ENCODE results near the gene SYP. TPM values are rescaled to one million over a fixed set of nuclear protein-coding genes. Genes with fewer than 3 reads are reported as not detected.
A peak's percentile ranks its signal among the peaks of the same experiment; 100 is the strongest.

Gene SYP
- total RNA-seq, 1 donor from 2014 or later: 0.17 TPM

- no peak for DNase-seq (ENCODE audit: low read depth)
- no peak within 1 kb of the TSS for H3K4me3 ChIP-seq (ENCODE audit: low read depth, low read length)
- no peak for TF ChIP-seq CTCF (conservative IDR thresholded peaks at IDR 0.05; ENCODE audit: low read depth, low read length)
Measured at GRCh38 chrX:49233176-49233575, 33.2 kb upstream of the SYP start, which contains the start of gene CACNA1F. Gene CACNA1F, minus strand, starts transcription at chrX:49233340. Its CDS starts 31 bp downstream, at chrX:49233309.

- TF ChIP-seq CTCF (conservative IDR thresholded peaks at IDR 0.05; ENCODE audit: low read depth, low read length): no peak
- H3K4me3 ChIP-seq (ENCODE audit: low read depth, low read length): no peak overlapping the region
- no peak for DNase-seq (ENCODE audit: low read depth)
Measured at GRCh38 chrX:49232525-49232924, 32.5 kb upstream of the SYP start.

GRCh38 chrX:49231333-49232000 is 31.5 kb upstream of the SYP start:
- no peak for TF ChIP-seq CTCF (conservative IDR thresholded peaks at IDR 0.05; ENCODE audit: low read depth, low read length)
- no peak for DNase-seq (ENCODE audit: low read depth)
- H3K4me3 ChIP-seq (ENCODE audit: low read depth, low read length): no peak overlapping the region

- peak overlapping the region; percentile 42 for H3K4me3 ChIP-seq (ENCODE audit: low read depth, low read length)
- no peak for DNase-seq (ENCODE audit: low read depth)
- TF ChIP-seq CTCF (conservative IDR thresholded peaks at IDR 0.05; ENCODE audit: low read depth, low read length): no peak
Measured at GRCh38 chrX:49230500-49231232, 30.7 kb upstream of the SYP start.

- no peak for DNase-seq (ENCODE audit: low read depth)
- no peak overlapping the region for H3K4me3 ChIP-seq (ENCODE audit: low read depth, low read length)
- TF ChIP-seq CTCF (conservative IDR thresholded peaks at IDR 0.05; ENCODE audit: low read depth, low read length): no peak
Measured at GRCh38 chrX:49228185-49228584, 28.2 kb upstream of the SYP start.

- no peak for TF ChIP-seq CTCF (conservative IDR thresholded peaks at IDR 0.05; ENCODE audit: low read depth, low read length)
- DNase-seq (ENCODE audit: low read depth): no peak
- no peak overlapping the region for H3K4me3 ChIP-seq (ENCODE audit: low read depth, low read length)
Measured at GRCh38 chrX:49227726-49228125, 27.7 kb upstream of the SYP start.

Data from epithelial cell of proximal tubule (primary cell).